ENCODE data around the gene DPF3. TPM values are rescaled to one million over a fixed set of nuclear protein-coding genes. Genes with fewer than 3 reads are reported as not detected.

The DPF3 gene
- total and polyA plus RNA-seq, 2 donors (not counting 1 experiment from before 2014, with no cell fraction given), result 3.4 to 10.2 TPM

- 96% methylated on average over 4 of the region's 5 CpGs for WGBS (ENCODE audit: insufficient coverage)
- H3K27me3 ChIP-seq (replicated peaks in 1 of 4; ENCODE audit: control extremely low read depth in 1 of 4, control insufficient read depth in 3 of 4, insufficient read depth in 4 of 4, low read length in 3 of 4), result no peaks in the 10 kb centered on the region
- ChIA-PET POLR2A (no interaction called here), CTCF (no interaction called here)
- no peak overlapping the region for H3K4me2 ChIP-seq (replicated peaks; ENCODE audit: low read depth, low read length, poor library complexity, severe bottlenecking)
- H2AFZ ChIP-seq (ENCODE audit: insufficient read depth, low read depth, low read length, poor library complexity, severe bottlenecking), result no peak overlapping the region
- Mint-ChIP-seq H3K4me3 (no peak overlapping the region), H3K27me3 (no peaks in the 10 kb centered on the region), H3K27ac (no peak overlapping the region), H3K4me1 (peaks cover 9% of the 10 kb centered on the region), H3K9me3 (ENCODE audit: insufficient read depth) (peaks cover 3% of the 10 kb centered on the region)
- peaks cover 0 to 9% of the 10 kb centered on the region in 2 experiments for H3K36me3 ChIP-seq (replicated peaks in 1 of 2; ENCODE audit: control extremely low read depth in 1 of 2, control insufficient read depth in 1 of 2, extremely low read depth in 1 of 2, insufficient read depth in 2 of 2, low read length in 1 of 2)
- no peak for TF ChIP-seq EZH2 (IDR thresholded peaks at IDR 0.05; ENCODE audit: borderline replicate concordance, insufficient read depth, low read depth, low read length, poor library complexity, severe bottlenecking)
- TF ChIP-seq, protein P1, sequence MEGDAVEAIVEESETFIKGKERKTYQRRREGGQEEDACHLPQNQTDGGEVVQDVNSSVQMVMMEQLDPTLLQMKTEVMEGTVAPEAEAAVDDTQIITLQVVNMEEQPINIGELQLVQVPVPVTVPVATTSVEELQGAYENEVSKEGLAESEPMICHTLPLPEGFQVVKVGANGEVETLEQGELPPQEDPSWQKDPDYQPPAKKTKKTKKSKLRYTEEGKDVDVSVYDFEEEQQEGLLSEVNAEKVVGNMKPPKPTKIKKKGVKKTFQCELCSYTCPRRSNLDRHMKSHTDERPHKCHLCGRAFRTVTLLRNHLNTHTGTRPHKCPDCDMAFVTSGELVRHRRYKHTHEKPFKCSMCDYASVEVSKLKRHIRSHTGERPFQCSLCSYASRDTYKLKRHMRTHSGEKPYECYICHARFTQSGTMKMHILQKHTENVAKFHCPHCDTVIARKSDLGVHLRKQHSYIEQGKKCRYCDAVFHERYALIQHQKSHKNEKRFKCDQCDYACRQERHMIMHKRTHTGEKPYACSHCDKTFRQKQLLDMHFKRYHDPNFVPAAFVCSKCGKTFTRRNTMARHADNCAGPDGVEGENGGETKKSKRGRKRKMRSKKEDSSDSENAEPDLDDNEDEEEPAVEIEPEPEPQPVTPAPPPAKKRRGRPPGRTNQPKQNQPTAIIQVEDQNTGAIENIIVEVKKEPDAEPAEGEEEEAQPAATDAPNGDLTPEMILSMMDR (IDR thresholded peaks at IDR 0.05), result no peak
- ATAC-seq (ENCODE audit: low read depth) (no peak), DNase-seq (no peak)
- no peak overlapping the region for H3K9ac ChIP-seq (ENCODE audit: low read length)
- intact Hi-C loops (cut with micrococcal nuclease), result no loop called here
- no peak overlapping the region for H3K4me3 ChIP-seq (ENCODE audit: control extremely low read depth in 1 of 5, extremely low read depth in 1 of 5, insufficient read depth in 1 of 5, low read depth in 2 of 5, low read length in 4 of 5)
- peaks cover 22% of the 10 kb centered on the region for H3K79me2 ChIP-seq (ENCODE audit: control insufficient read depth, insufficient read depth, low read length)
- no peaks in the 10 kb centered on the region for H3K9me3 ChIP-seq (ENCODE audit: control extremely low read depth in 1 of 3, control insufficient read depth in 2 of 3, insufficient read depth in 1 of 3, low read length in 2 of 3)
- H3K27ac ChIP-seq (ENCODE audit: low read length in 2 of 2), result no peak overlapping the region
- no peaks in the 10 kb centered on the region for H3K4me1 ChIP-seq (ENCODE audit: control insufficient read depth in 2 of 2, insufficient read depth in 2 of 2, low read length in 2 of 2)
- H4K20me1 ChIP-seq (ENCODE audit: control insufficient read depth, insufficient read depth, low read length, poor library complexity, severe bottlenecking), result peaks cover 11% of the 10 kb centered on the region
Observed at GRCh38 chr14:72801836-72802587, 91.9 kb downstream of the DPF3 start.

DNA sequence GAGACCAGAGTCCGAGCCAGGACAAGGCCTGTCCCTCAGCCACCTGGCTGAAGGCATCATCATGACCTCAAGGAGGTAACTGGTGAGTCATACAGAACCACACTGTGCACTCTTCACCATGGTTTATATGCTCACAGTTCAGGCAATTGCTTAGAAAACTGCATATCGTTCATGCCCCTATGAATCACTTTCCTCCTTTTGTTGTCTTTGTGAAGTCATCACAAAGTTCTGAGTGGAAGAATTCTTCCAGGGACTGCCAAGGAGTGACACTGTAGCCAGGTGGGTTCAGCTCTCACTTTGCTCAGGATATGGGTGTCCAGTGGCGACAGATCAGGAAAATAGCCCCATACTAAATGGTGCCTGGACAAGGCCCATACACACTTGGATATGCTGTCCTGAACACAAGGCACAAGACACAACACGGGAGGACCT is 92.5 kb downstream of the DPF3 start:
- Histone ChIP-seq H3K4me1 (ENCODE audit: control insufficient read depth in 2 of 2, insufficient read depth in 2 of 2, low read length in 2 of 2) (no peaks in the 10 kb centered on the region), H3K27ac (ENCODE audit: low read length in 2 of 2) (no peak overlapping the region), H3K4me3 (ENCODE audit: control extremely low read depth in 1 of 5, extremely low read depth in 1 of 5, insufficient read depth in 1 of 5, low read depth in 2 of 5, low read length in 4 of 5) (no peak overlapping the region), H3K9ac (ENCODE audit: low read length) (no peak overlapping the region), H4K20me1 (ENCODE audit: control insufficient read depth, insufficient read depth, low read length, poor library complexity, severe bottlenecking) (peaks cover 11% of the 10 kb centered on the region), H2AFZ (ENCODE audit: insufficient read depth, low read depth, low read length, poor library complexity, severe bottlenecking) (no peak overlapping the region), H3K79me2 (ENCODE audit: control insufficient read depth, insufficient read depth, low read length) (peaks cover 27% of the 10 kb centered on the region), H3K4me2 (replicated peaks; ENCODE audit: low read depth, low read length, poor library complexity, severe bottlenecking) (no peak overlapping the region), H3K9me3 (ENCODE audit: control extremely low read depth in 1 of 3, control insufficient read depth in 2 of 3, insufficient read depth in 1 of 3, low read length in 2 of 3) (no peaks in the 10 kb centered on the region), H3K36me3 (replicated peaks in 1 of 2; ENCODE audit: control extremely low read depth in 1 of 2, control insufficient read depth in 1 of 2, extremely low read depth in 1 of 2, insufficient read depth in 2 of 2, low read length in 1 of 2) (peaks cover 0 to 9% of the 10 kb centered on the region in 2 experiments), H3K27me3 (replicated peaks in 1 of 4; ENCODE audit: control extremely low read depth in 1 of 4, control insufficient read depth in 3 of 4, insufficient read depth in 4 of 4, low read length in 3 of 4) (no peaks in the 10 kb centered on the region)
- Mint-ChIP-seq H3K27me3 (no peaks in the 10 kb centered on the region), H3K4me1 (peaks cover 9% of the 10 kb centered on the region), H3K4me3 (no peak overlapping the region), H3K27ac (no peak overlapping the region), H3K9me3 (ENCODE audit: insufficient read depth) (peaks cover 3% of the 10 kb centered on the region)
- ATAC-seq (ENCODE audit: low read depth) (no peak), DNase-seq (no peak)
- CTCF ChIA-PET, result no interaction called here
- intact Hi-C loops (cut with micrococcal nuclease), result no loop called here
- POLR2A ChIA-PET, result no interaction called here
- TF ChIP-seq EZH2 (IDR thresholded peaks at IDR 0.05; ENCODE audit: borderline replicate concordance, insufficient read depth, low read depth, low read length, poor library complexity, severe bottlenecking), result no peak
- TF ChIP-seq, protein P1 (IDR thresholded peaks at IDR 0.05), result no peak
- WGBS (ENCODE audit: insufficient coverage), result 100% methylated on average over 3 of the region's 4 CpGs

Measured in B cell (primary cell).